Colonic mucosa (tissue), 4 donors: ENCODE measurements around the gene LAPTM5. TPM values are rescaled to one million over a fixed set of nuclear protein-coding genes. Genes with fewer than 3 reads are reported as not detected.

Experiments used
- DNase-seq: peaks from one replicate; pipeline ENCODE4 v3.0.0-alpha.2; 2020
- H3K27ac ChIP-seq: fragments of 200-600 bp; one replicate; pipeline ENCODE4 v1.8.0; 2021
- H3K27me3 ChIP-seq: fragments of 200-600 bp; one replicate; pipeline ENCODE4 v1.8.0; 2021
- H3K36me3 ChIP-seq: fragments of 200-600 bp; one replicate; pipeline ENCODE4 v1.8.0; 2021
- H3K4me1 ChIP-seq: fragments of 200-600 bp; one replicate; pipeline ENCODE4 v1.8.0; 2021; ENCODE audit warnings: mild to moderate bottlenecking
- H3K4me3 ChIP-seq: fragments of 200-600 bp; one replicate; pipeline ENCODE4 v1.8.0; 2021
- H3K9ac ChIP-seq, 2 donors: one replicate each; pipeline ENCODE4 v1.7.0; 2013; ENCODE audit warnings: control low read depth in 2 of 2, low read depth in 2 of 2, low read length in 2 of 2
- H3K9me3 ChIP-seq: fragments of 200-600 bp; one replicate; pipeline ENCODE4 v1.8.0; 2021
- CTCF ChIP-seq: fragments of 200-600 bp; IDR thresholded peaks from one replicate; pipeline ENCODE4 v1.8.0; 2022; ENCODE audit warnings: antibody characterized with exemption, mild to moderate bottlenecking
- intact Hi-C: fragments of 100-400 bp; cut with DNase I; formaldehyde crosslinking; loops from one replicate; pipeline ENCODE4 v1.14.1; 2022
- total RNA-seq, 2 donors: library from RNA; stranded (reverse); fragmentation: NEBNext Ultra II Directional in 1 of 2; extraction: Animal tissue kit (Norgen Biotek cat#: 25700) in 1 of 2; gene quantifications; one replicate each; pipeline ENCODE4 v1.2.1, GENCODE V29; 2021
- donor health status: healthy.
- donor health status: DM: no; HTN: no; CAD: no.
- donor health status: DM: no; HTN: no; CAD: no.

The LAPTM5 gene
- total RNA-seq, 2 donors from 2014 or later: 15.8 to 41.0 TPM

GRCh38 chr1:30694280-30695175 is 63.0 kb downstream of the LAPTM5 start:
- intact Hi-C loops: no loop called here
- no peak for TF ChIP-seq CTCF
- DNase-seq: no peak
- no peak overlapping the region for H3K27ac ChIP-seq
- H3K4me1 ChIP-seq: no peaks in the 10 kb centered on the region
- H3K36me3 ChIP-seq: no peaks in the 10 kb centered on the region
- no peaks in the 10 kb centered on the region for H3K27me3 ChIP-seq
- no peak overlapping the region for H3K9ac ChIP-seq
- no peak overlapping the region for H3K4me3 ChIP-seq
- no peaks in the 10 kb centered on the region for H3K9me3 ChIP-seq

- no peak for TF ChIP-seq CTCF
- no peaks in the 10 kb centered on the region for H3K4me1 ChIP-seq
Measured at GRCh38 chr1:30693822-30694221, 63.8 kb downstream of the LAPTM5 start.

GRCh38 chr1:30693366-30693765 is 64.2 kb downstream of the LAPTM5 start:
- H3K9me3 ChIP-seq: no peaks in the 10 kb centered on the region
- H3K27ac ChIP-seq: no peak overlapping the region
- H3K36me3 ChIP-seq: no peaks in the 10 kb centered on the region
- TF ChIP-seq CTCF: no peak
- intact Hi-C loops: no loop called here
- H3K4me1 ChIP-seq: no peaks in the 10 kb centered on the region
- H3K27me3 ChIP-seq: no peaks in the 10 kb centered on the region
- DNase-seq: no peak
- H3K4me3 ChIP-seq: no peak overlapping the region
- no peak overlapping the region for H3K9ac ChIP-seq

More at GRCh38 chr1:30693822-30694221, 63.8 kb downstream of the LAPTM5 start:
- no peak overlapping the region for H3K4me3 ChIP-seq
- no peaks in the 10 kb centered on the region for H3K27me3 ChIP-seq
- no peak for DNase-seq
- intact Hi-C loops: no loop called here
- no peak overlapping the region for H3K27ac ChIP-seq
- H3K9me3 ChIP-seq: no peaks in the 10 kb centered on the region
- no peaks in the 10 kb centered on the region for H3K36me3 ChIP-seq
- no peak overlapping the region for H3K9ac ChIP-seq

GRCh38 chr1:30692948-30693301 is 64.6 kb downstream of the LAPTM5 start:
- Histone ChIP-seq H3K4me3 (no peak overlapping the region), H3K36me3 (no peaks in the 10 kb centered on the region), H3K9ac (no peak overlapping the region), H3K27me3 (no peaks in the 10 kb centered on the region), H3K4me1 (no peaks in the 10 kb centered on the region), H3K27ac (no peak overlapping the region), H3K9me3 (no peaks in the 10 kb centered on the region)
- DNase-seq: no peak
- intact Hi-C loops: no loop called here
- no peak for TF ChIP-seq CTCF

- H3K36me3 ChIP-seq: no peaks in the 10 kb centered on the region
- no peak overlapping the region for H3K27ac ChIP-seq
- no peak for TF ChIP-seq CTCF
- intact Hi-C loops: no loop called here
- H3K27me3 ChIP-seq: no peaks in the 10 kb centered on the region
- H3K4me3 ChIP-seq: no peak overlapping the region
- H3K9me3 ChIP-seq: no peaks in the 10 kb centered on the region
- H3K9ac ChIP-seq: no peak overlapping the region
- H3K4me1 ChIP-seq: no peaks in the 10 kb centered on the region
- no peak for DNase-seq
Measured at GRCh38 chr1:30692201-30692947, 65.2 kb downstream of the LAPTM5 start.
